Lung (tissue), 12 donors: ENCODE results near the gene RPS24. TPM values are rescaled to one million over a fixed set of nuclear protein-coding genes. Genes with fewer than 3 reads are reported as not detected.

Source experiments
- ATAC-seq: fragments of 200-7000 bp; cut with Tn5 transposase; one replicate; pipeline ENCODE4 v1.9.1; 2020; ENCODE audit warnings: moderate number of reproducible peaks; ENCODE audit not compliant: insufficient read depth, low FRiP score
- DNase-seq, 3 donors: peaks; one replicate each; pipeline ENCODE4 v3.0.0-alpha.2; 2013 to 2017
- H3K27ac ChIP-seq, 2 donors: one replicate each; pipeline ENCODE4 v1.5.1; 2013; ENCODE audit warnings: mild to moderate bottlenecking in 2 of 2, moderate library complexity in 2 of 2, control low read depth in 1 of 2, inconsistent platforms in 1 of 2, low read depth in 1 of 2, low read length in 1 of 2
- H3K27me3 ChIP-seq, 3 donors: one replicate each; pipeline ENCODE4 v1.5.1; 2013; ENCODE audit warnings: low read length in 2 of 3; ENCODE audit not compliant: control insufficient read depth in 3 of 3, insufficient read depth in 3 of 3
- H3K36me3 ChIP-seq, 4 donors: one replicate each; pipeline ENCODE4 v1.5.1; 2013; ENCODE audit warnings: low read length in 4 of 4, mild to moderate bottlenecking in 1 of 4, moderate library complexity in 1 of 4; ENCODE audit not compliant: control insufficient read depth in 4 of 4, insufficient read depth in 4 of 4
- H3K4me1 ChIP-seq, 5 donors: one replicate each; pipeline ENCODE4 v1.5.1; 2013; ENCODE audit warnings: low read length in 5 of 5, mild to moderate bottlenecking in 2 of 5, moderate library complexity in 1 of 5; ENCODE audit not compliant: control insufficient read depth in 5 of 5, insufficient read depth in 5 of 5
- H3K4me3 ChIP-seq: one replicate; pipeline ENCODE4 v1.5.1; 2013; ENCODE audit warnings: mild to moderate bottlenecking, control low read depth, moderate library complexity
- H3K9ac ChIP-seq, 2 donors: one replicate each; pipeline ENCODE4 v1.5.1; 2013; ENCODE audit warnings: low read length in 2 of 2, control low read depth in 1 of 2; ENCODE audit not compliant: insufficient read depth in 1 of 2
- H3K9me3 ChIP-seq, 4 donors: one replicate each; pipeline ENCODE4 v1.5.1; 2013; ENCODE audit warnings: low read length in 3 of 4, mild to moderate bottlenecking in 1 of 4, moderate library complexity in 1 of 4; ENCODE audit not compliant: control insufficient read depth in 4 of 4, insufficient read depth in 3 of 4
- WGBS, 2 donors: extraction: QIAGEN DNeasy Blood & Tissue Kit; methylation state at CpG; one replicate each; pipeline ENCODE4 v1.1.7; 2013; 5-methylcytosine and 5-hydroxymethylcytosine counted together
- polyA plus RNA-seq, 2 donors: library from polyadenylated mRNA; stranded (reverse); fragments of 200-250 nt; gene quantifications; one replicate each; pipeline ENCODE4 v1.2.1, GENCODE V29; 2013
- total RNA-seq, 2 donors: library from RNA; depleted of rRNA in 1 of 2; stranded (reverse); fragments of >200 nt in 1 of 2; gene quantifications; one replicate each; pipeline ENCODE4 v1.2.1, GENCODE V29; 2014 to 2021
- TF ChIP-seq, protein P1 (sequence below): IDR thresholded peaks from 2 replicates; pipeline ENCODE4 v1.5.1; 2012; ENCODE audit warnings: mild to moderate bottlenecking; ENCODE audit errors: control extremely low read depth, extremely low read depth
- donor health status: control.
- donor health status: control.
- donor health status: Bipolar disorder and iron deficiency.
- donor health status: healthy.
- donor health status: DM: yes; HTN: yes; CAD: no.

Gene RPS24
- total and polyA plus RNA-seq, 4 donors, result 1,037 to 8,225 (median 2,823) TPM

DNA sequence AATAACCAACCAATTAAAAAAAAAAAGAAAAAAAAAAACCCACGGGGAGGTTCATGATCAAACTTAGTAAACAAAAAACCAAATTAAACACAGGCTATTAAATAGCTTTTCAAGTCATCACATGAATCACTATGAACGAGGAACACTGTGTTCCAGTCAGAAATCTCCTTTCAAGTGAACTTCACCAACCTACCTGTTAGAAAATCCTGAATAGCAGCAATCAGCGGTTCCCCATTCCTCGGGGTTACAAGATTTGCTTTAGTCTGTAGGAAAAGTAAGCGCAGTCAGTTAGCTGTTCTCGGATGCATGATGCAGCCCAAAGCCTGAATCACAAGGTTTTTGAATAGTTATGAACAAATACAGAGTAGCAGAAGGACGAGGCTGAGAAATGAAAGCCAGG is 23.4 kb upstream of the RPS24 start:
- no peak overlapping the region for H3K27ac ChIP-seq
- WGBS, 2 donors, result 88 to 94% methylated on average over 7 of the region's 7 CpGs
- ATAC-seq (no peak), DNase-seq (no peak)
- H3K4me3 ChIP-seq, result no peak overlapping the region
- peaks cover 0 to 2% (median 0%) of the 10 kb centered on the region in 5 donors for H3K4me1 ChIP-seq
- H3K9me3 ChIP-seq, result no peaks in the 10 kb centered on the region
- TF ChIP-seq, protein P1, sequence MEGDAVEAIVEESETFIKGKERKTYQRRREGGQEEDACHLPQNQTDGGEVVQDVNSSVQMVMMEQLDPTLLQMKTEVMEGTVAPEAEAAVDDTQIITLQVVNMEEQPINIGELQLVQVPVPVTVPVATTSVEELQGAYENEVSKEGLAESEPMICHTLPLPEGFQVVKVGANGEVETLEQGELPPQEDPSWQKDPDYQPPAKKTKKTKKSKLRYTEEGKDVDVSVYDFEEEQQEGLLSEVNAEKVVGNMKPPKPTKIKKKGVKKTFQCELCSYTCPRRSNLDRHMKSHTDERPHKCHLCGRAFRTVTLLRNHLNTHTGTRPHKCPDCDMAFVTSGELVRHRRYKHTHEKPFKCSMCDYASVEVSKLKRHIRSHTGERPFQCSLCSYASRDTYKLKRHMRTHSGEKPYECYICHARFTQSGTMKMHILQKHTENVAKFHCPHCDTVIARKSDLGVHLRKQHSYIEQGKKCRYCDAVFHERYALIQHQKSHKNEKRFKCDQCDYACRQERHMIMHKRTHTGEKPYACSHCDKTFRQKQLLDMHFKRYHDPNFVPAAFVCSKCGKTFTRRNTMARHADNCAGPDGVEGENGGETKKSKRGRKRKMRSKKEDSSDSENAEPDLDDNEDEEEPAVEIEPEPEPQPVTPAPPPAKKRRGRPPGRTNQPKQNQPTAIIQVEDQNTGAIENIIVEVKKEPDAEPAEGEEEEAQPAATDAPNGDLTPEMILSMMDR, result no peak
- no peaks in the 10 kb centered on the region for H3K27me3 ChIP-seq
- peaks cover 19 to 41% (median 33%) of the 10 kb centered on the region in 4 donors for H3K36me3 ChIP-seq
- H3K9ac ChIP-seq, result no peak overlapping the region

DNA sequence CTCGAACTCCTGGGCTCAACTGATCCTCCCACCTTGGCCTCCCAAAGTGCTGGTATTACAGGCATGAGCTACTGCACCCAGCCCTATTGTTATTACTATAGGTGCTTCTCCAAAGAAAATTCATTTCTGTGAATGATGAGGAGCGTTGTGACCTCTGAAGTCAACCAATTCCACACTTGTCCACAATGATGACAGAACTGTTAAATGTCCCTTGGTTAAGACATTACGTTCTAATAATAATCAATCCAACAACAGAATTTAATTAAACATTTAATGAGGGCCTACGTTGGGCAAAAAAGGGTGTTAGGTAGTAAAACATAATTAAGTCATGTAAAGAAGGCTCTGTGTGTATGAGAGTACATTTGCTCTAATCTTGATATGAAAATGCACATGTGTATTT is 22.6 kb upstream of the RPS24 start:
- Histone ChIP-seq H3K4me1 (peaks cover 0 to 4% (median 0%) of the 10 kb centered on the region in 5 donors), H3K9ac (no peak overlapping the region), H3K9me3 (no peaks in the 10 kb centered on the region), H3K27me3 (no peaks in the 10 kb centered on the region), H3K36me3 (peaks cover 19 to 37% (median 32%) of the 10 kb centered on the region in 4 donors), H3K4me3 (no peak overlapping the region), H3K27ac (no peak overlapping the region)
- TF ChIP-seq, protein P1, result no peak
- ATAC-seq (no peak), DNase-seq (no peak)
- WGBS, 2 donors, result 96 to 98% methylated on average over 4 of the region's 4 CpGs

DNA sequence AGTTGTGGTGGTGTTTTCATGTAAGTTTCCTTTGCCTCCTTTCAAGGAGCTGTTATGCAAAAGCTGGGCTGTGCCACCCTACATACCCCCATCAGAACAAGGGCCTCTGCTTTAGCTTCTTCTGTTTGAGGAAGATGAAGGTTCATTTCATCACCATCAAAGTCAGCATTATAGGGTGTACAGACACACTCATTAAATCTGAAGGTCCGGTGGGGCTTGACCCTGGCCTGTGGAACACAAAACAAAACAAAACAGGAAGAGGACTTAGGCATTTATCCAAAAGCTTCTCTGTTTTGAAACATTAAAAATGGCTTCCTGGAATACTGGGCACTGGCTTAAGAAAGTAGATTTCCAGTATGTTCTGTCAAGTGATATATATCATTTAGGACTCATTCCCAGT is 20.1 kb upstream of the RPS24 start:
- TF ChIP-seq, protein P1, result no peak
- Histone ChIP-seq H3K27me3 (no peaks in the 10 kb centered on the region), H3K36me3 (peaks cover 16 to 43% (median 38%) of the 10 kb centered on the region in 4 donors), H3K4me3 (no peak overlapping the region), H3K9me3 (no peaks in the 10 kb centered on the region), H3K9ac (no peak overlapping the region), H3K27ac (no peak overlapping the region), H3K4me1 (peaks cover 0 to 4% (median 0%) of the 10 kb centered on the region in 5 donors)
- ATAC-seq, result no peak
- no peak for DNase-seq
- 66 to 71% methylated on average over 1 of the region's 1 CpG for WGBS, 2 donors

DNA sequence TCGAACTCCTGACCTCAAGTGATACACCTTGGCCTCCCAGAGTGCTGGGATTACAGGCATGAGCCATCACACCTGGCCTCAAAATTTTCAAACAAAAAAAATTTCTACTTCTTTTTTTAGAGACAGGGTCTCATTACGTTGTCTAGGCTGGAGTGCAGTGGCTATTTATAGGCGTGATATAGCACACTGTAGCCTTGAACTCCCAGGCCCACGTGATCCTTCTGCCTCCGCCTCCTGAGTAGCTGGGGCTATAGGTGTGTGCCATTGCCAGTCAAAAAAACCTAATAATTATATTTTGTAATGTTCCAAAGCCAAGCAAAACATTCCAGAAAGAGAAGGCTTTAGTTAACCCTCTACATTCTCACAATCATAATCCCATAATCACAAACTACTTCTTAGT is 18.1 kb upstream of the RPS24 start:
- Histone ChIP-seq H3K36me3 (peaks cover 19 to 49% (median 44%) of the 10 kb centered on the region in 4 donors), H3K9ac (no peak overlapping the region), H3K9me3 (peaks cover 0 to 1% (median 0%) of the 10 kb centered on the region in 4 donors), H3K4me1 (peaks cover 0 to 4% (median 0%) of the 10 kb centered on the region in 5 donors), H3K4me3 (no peak overlapping the region), H3K27ac (no peak overlapping the region), H3K27me3 (no peaks in the 10 kb centered on the region)
- TF ChIP-seq, protein P1, result no peak
- WGBS, 2 donors, result 91 to 95% methylated on average over 5 of the region's 5 CpGs
- ATAC-seq (no peak), DNase-seq (no peak)
